GM23248 (cell line): Measurements from ENCODE around the gene C18orf32. TPM values are rescaled to one million over a fixed set of nuclear protein-coding genes. Genes with fewer than 3 reads are reported as not detected.
"Not testable (repeated sequence)": the region's sequence is repeated elsewhere in the genome, so short reads cannot be mapped to it uniquely, and the experiment has no call there.

ENCODE experiments used
- DNase-seq: peaks from one replicate; pipeline ENCODE4 v3.0.0-alpha.2; 2015
- H2AFZ ChIP-seq: fragments of 200-600 bp; sonication (generic); 2 replicates; pipeline ENCODE4 v1.6.1; 2016; ENCODE audit warnings: antibody characterized with exemption
- H3F3A ChIP-seq: fragments of 200-600 bp; sonication (generic); 2 replicates; pipeline ENCODE4 v1.6.1; 2016; ENCODE audit warnings: mild to moderate bottlenecking, antibody characterized with exemption, mixed run types; ENCODE audit not compliant: insufficient read depth
- H3K27ac ChIP-seq: fragments of 200-600 bp; sonication (generic); 2 replicates; pipeline ENCODE4 v1.5.1; 2016; ENCODE audit warnings: mild to moderate bottlenecking
- H3K27me3 ChIP-seq: fragments of 200-600 bp; sonication (generic); replicated peaks from 2 replicates; pipeline ENCODE4 v1.6.1; 2016; ENCODE audit warnings: mild to moderate bottlenecking; ENCODE audit not compliant: insufficient read depth
- H3K36me3 ChIP-seq: fragments of 200-600 bp; sonication (generic); 2 replicates; pipeline ENCODE4 v1.6.1; 2016; ENCODE audit warnings: low read depth, mild to moderate bottlenecking
- H3K4me1 ChIP-seq: fragments of 200-600 bp; sonication (generic); 2 replicates; pipeline ENCODE4 v1.6.1; 2016; ENCODE audit warnings: mild to moderate bottlenecking; ENCODE audit not compliant: insufficient read depth
- H3K4me2 ChIP-seq: fragments of 200-600 bp; sonication (generic); one replicate; pipeline ENCODE4 v1.6.1; 2016; ENCODE audit warnings: mild to moderate bottlenecking; ENCODE audit not compliant: unreplicated experiment
- H3K4me3 ChIP-seq: fragments of 200-600 bp; sonication (generic); 2 replicates; pipeline ENCODE4 v1.5.1; 2016; ENCODE audit warnings: mild to moderate bottlenecking
- H3K79me2 ChIP-seq: fragments of 200-600 bp; sonication (generic); 2 replicates; pipeline ENCODE4 v1.6.1; 2016; ENCODE audit warnings: mild to moderate bottlenecking; ENCODE audit not compliant: insufficient read depth
- H3K9ac ChIP-seq: fragments of 200-600 bp; sonication (generic); 2 replicates; pipeline ENCODE4 v1.6.1; 2016; ENCODE audit warnings: mild to moderate bottlenecking
- H3K9me2 ChIP-seq: fragments of 200-600 bp; sonication (generic); 2 replicates; pipeline ENCODE4 v1.6.1; 2016; ENCODE audit warnings: mixed run types, mild to moderate bottlenecking, moderate library complexity; ENCODE audit not compliant: insufficient read depth
- H3K9me3 ChIP-seq: fragments of 200-600 bp; sonication (generic); one replicate; pipeline ENCODE4 v1.6.1; 2017; ENCODE audit warnings: low read depth
- H4K20me1 ChIP-seq: fragments of 200-600 bp; sonication (generic); 2 replicates; pipeline ENCODE4 v1.6.0; 2016; ENCODE audit not compliant: insufficient read depth
- EZH2 ChIP-seq: fragments of 200-600 bp; sonication (generic); IDR thresholded peaks from 2 replicates; pipeline ENCODE4 v1.6.1; 2018; ENCODE audit warnings: antibody characterized with exemption, mild to moderate bottlenecking; ENCODE audit not compliant: insufficient read depth, poor library complexity, severe bottlenecking
- EZH2phosphoT487 ChIP-seq: fragments of 200-600 bp; sonication (generic); IDR thresholded peaks from 2 replicates; pipeline ENCODE4 v1.6.1; 2018; ENCODE audit warnings: antibody characterized with exemption, moderate library complexity, mild to moderate bottlenecking, low read depth; ENCODE audit not compliant: insufficient read depth
- WGBS, 2 experiments: methylation state at CpG; one replicate each; pipeline ENCODE4 v1.1.6; 2015 to 2017; ENCODE audit warnings: low lambda C conversion rate in 2 of 2, low coverage in 1 of 2; ENCODE audit errors: missing lambda C conversion rate in 2 of 2; 5-methylcytosine and 5-hydroxymethylcytosine counted together
- in situ Hi-C: fragments of 300-500 bp; cut with MboI; formaldehyde crosslinking; loops from 2 replicates; pipeline ENCODE4 v1.15.0; 2020
- polyA plus RNA-seq: library from polyadenylated mRNA; unstranded; fragments of >200 nt; fragmentation: Nextera tagmentation; extraction: Ambion mirVana; gene quantifications from 2 replicates; pipeline ENCODE4 v1.2.1, GENCODE V29; 2016
- total RNA-seq: library from RNA; depleted of rRNA; stranded (reverse); fragments of >200 nt; shearing (Covaris generic); gene quantifications from 2 replicates; pipeline ENCODE4 v1.2.3, GENCODE V29; 2014

C18orf32 gene
- total and polyA plus RNA-seq, 2 experiments from 2014 or later: 43.7 to 77.0 TPM

GRCh38 chr18:49527631-49528327 is 40.7 kb upstream of the C18orf32 start:
- Histone ChIP-seq H3K4me3 (no peak overlapping the region), H3F3A (no peaks in the 10 kb centered on the region), H3K79me2 (no peaks in the 10 kb centered on the region), H4K20me1 (no peaks in the 10 kb centered on the region), H3K27me3 (no peaks in the 10 kb centered on the region), H3K4me1 (no peaks in the 10 kb centered on the region), H2AFZ (no peak overlapping the region), H3K4me2 (no peak overlapping the region), H3K36me3 (no peaks in the 10 kb centered on the region), H3K9me3 (no peaks in the 10 kb centered on the region), H3K27ac (no peak overlapping the region), H3K9ac (no peak overlapping the region), H3K9me2 (no peaks in the 10 kb centered on the region)
- no peak for DNase-seq
- in situ Hi-C loops: no loop called here
- TF ChIP-seq EZH2 (no peak), EZH2phosphoT487 (no peak)
- 41 to 43% methylated on average over 8 of the region's 8 CpGs for WGBS, 2 experiments

GRCh38 chr18:49525981-49526380 is 38.9 kb upstream of the C18orf32 start:
- Histone ChIP-seq H3K27me3 (no peaks in the 10 kb centered on the region), H3F3A (no peaks in the 10 kb centered on the region), H3K36me3 (no peaks in the 10 kb centered on the region), H4K20me1 (no peaks in the 10 kb centered on the region), H3K4me1 (peaks cover 2% of the 10 kb centered on the region; the same call in 1 of the 2 replicates), H3K27ac (no peak overlapping the region), H3K4me2 (no peak overlapping the region), H3K9me3 (no peaks in the 10 kb centered on the region), H3K79me2 (no peaks in the 10 kb centered on the region), H3K9ac (no peak overlapping the region), H3K4me3 (no peak overlapping the region), H3K9me2 (no peaks in the 10 kb centered on the region), H2AFZ (no peak overlapping the region)
- 92 to 93% methylated on average over 2 of the region's 2 CpGs for WGBS, 2 experiments
- TF ChIP-seq EZH2 (no peak), EZH2phosphoT487 (no peak)
- in situ Hi-C loops: no loop called here
- DNase-seq: no peak

- 93 to 98% methylated on average over 2 of the region's 2 CpGs for WGBS, 2 experiments
- Histone ChIP-seq H2AFZ (no peak overlapping the region), H3K4me2 (no peak overlapping the region), H3F3A (no peaks in the 10 kb centered on the region), H3K9ac (no peak overlapping the region), H3K27me3 (no peaks in the 10 kb centered on the region), H4K20me1 (no peaks in the 10 kb centered on the region), H3K9me2 (no peaks in the 10 kb centered on the region), H3K27ac (no peak overlapping the region), H3K4me3 (no peak overlapping the region), H3K36me3 (no peaks in the 10 kb centered on the region), H3K4me1 (peaks cover 6% of the 10 kb centered on the region), H3K9me3 (no peaks in the 10 kb centered on the region), H3K79me2 (no peaks in the 10 kb centered on the region)
- in situ Hi-C loops: no loop called here
- no peak for DNase-seq
- TF ChIP-seq EZH2 (no peak), EZH2phosphoT487 (no peak)
These were observed 37.9 kb upstream of the C18orf32 start for GRCh38 chr18:49524951-49525350.

- H3K9me3 ChIP-seq: no peaks in the 10 kb centered on the region
- H3K79me2 ChIP-seq: no peaks in the 10 kb centered on the region
- H4K20me1 ChIP-seq: no peaks in the 10 kb centered on the region
- H2AFZ ChIP-seq: no peak overlapping the region
- no peak overlapping the region for H3K27ac ChIP-seq
- no peaks in the 10 kb centered on the region for H3K27me3 ChIP-seq
- H3K36me3 ChIP-seq: no peaks in the 10 kb centered on the region
- H3K4me2 ChIP-seq: no peak overlapping the region
- in situ Hi-C loops: no loop called here
- TF ChIP-seq EZH2phosphoT487 (no peak), EZH2 (no peak)
- no peaks in the 10 kb centered on the region for H3F3A ChIP-seq
- no peak overlapping the region for H3K4me3 ChIP-seq
- 54 to 56% methylated on average over 2 of the region's 2 CpGs for WGBS, 2 experiments
- no peaks in the 10 kb centered on the region for H3K9me2 ChIP-seq
- no peak for DNase-seq
- H3K4me1 ChIP-seq: peaks cover 6% of the 10 kb centered on the region
- H3K9ac ChIP-seq: no peak overlapping the region
These were observed 37.3 kb upstream of the C18orf32 start for GRCh38 chr18:49524349-49524748.

GRCh38 chr18:49523580-49524093 is 36.6 kb upstream of the C18orf32 start:
- H2AFZ ChIP-seq, H4K20me1 ChIP-seq, in situ Hi-C loops, H3K36me3 ChIP-seq, H3K27ac ChIP-seq, H3K4me1 ChIP-seq, H3K9me3 ChIP-seq, H3K4me3 ChIP-seq, H3K9ac ChIP-seq, H3K27me3 ChIP-seq, H3K4me2 ChIP-seq, H3K9me2 ChIP-seq, H3K79me2 ChIP-seq, H3F3A ChIP-seq, DNase-seq: not testable (repeated sequence)
- 78% methylated on average over 7 of the region's 7 CpGs for WGBS, 2 experiments
